ENCODE results near the gene WDR45B. TPM values are rescaled to one million over a fixed set of nuclear protein-coding genes. Genes with fewer than 3 reads are reported as not detected.

Gene WDR45B
- total and polyA plus RNA-seq, 2 experiments from 2014 or later: 83.2 to 99.5 TPM

- Histone ChIP-seq H3K4me3 (no peak overlapping the region), H3K9me3 (ENCODE audit: low read depth) (no peaks in the 10 kb centered on the region), H3K27ac (no peak overlapping the region), H3K27me3 (no peaks in the 10 kb centered on the region), H3K4me1 (ENCODE audit: low read depth) (peaks cover 18% of the 10 kb centered on the region), H3K36me3 (peaks cover 17% of the 10 kb centered on the region)
- DNase-seq (ENCODE audit: low read depth in 1 of 2, low spot score in 1 of 2): no peak
- TF ChIP-seq, protein P1, sequence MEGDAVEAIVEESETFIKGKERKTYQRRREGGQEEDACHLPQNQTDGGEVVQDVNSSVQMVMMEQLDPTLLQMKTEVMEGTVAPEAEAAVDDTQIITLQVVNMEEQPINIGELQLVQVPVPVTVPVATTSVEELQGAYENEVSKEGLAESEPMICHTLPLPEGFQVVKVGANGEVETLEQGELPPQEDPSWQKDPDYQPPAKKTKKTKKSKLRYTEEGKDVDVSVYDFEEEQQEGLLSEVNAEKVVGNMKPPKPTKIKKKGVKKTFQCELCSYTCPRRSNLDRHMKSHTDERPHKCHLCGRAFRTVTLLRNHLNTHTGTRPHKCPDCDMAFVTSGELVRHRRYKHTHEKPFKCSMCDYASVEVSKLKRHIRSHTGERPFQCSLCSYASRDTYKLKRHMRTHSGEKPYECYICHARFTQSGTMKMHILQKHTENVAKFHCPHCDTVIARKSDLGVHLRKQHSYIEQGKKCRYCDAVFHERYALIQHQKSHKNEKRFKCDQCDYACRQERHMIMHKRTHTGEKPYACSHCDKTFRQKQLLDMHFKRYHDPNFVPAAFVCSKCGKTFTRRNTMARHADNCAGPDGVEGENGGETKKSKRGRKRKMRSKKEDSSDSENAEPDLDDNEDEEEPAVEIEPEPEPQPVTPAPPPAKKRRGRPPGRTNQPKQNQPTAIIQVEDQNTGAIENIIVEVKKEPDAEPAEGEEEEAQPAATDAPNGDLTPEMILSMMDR (IDR thresholded peaks at IDR 0.05; ENCODE audit: low read depth, low read length): no peak
These were observed 51.9 kb downstream of the WDR45B start for GRCh38 chr17:82596296-82596695.

- H3K4me1 ChIP-seq (ENCODE audit: low read depth): peaks cover 18% of the 10 kb centered on the region
- DNase-seq (ENCODE audit: low read depth in 1 of 2, low spot score in 1 of 2): no peak
- TF ChIP-seq, protein P1 (IDR thresholded peaks at IDR 0.05; ENCODE audit: low read depth, low read length): no peak
- H3K4me3 ChIP-seq: no peak overlapping the region
- H3K9me3 ChIP-seq (ENCODE audit: low read depth): no peaks in the 10 kb centered on the region
- H3K27ac ChIP-seq: no peak overlapping the region
- H3K27me3 ChIP-seq: no peaks in the 10 kb centered on the region
- H3K36me3 ChIP-seq: peaks cover 17% of the 10 kb centered on the region
These were observed 52.4 kb downstream of the WDR45B start for GRCh38 chr17:82595893-82596292.

DNA sequence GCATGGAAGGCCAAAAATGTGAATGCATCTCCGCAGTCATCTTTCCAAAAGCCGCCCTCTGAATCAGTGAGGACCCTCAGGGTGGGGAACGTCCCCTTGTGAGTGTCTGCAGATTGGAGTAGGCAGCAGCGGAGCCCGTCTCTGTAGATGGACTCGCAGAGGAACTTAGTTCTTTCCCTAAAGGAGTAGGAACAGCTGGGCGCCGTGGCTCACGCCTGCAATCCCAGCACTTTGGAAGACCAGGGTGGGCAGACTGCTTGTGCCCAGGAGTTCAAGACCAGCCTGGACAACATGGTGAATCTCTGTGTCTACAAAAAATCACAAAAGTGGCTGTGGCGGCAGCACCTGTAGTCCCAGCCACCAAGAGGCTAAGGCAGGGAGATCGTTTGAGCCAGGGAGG is 53.7 kb downstream of the WDR45B start:
- DNase-seq (ENCODE audit: low read depth in 1 of 2, low spot score in 1 of 2): no peak
- Histone ChIP-seq H3K27ac (no peak overlapping the region), H3K27me3 (no peaks in the 10 kb centered on the region), H3K9me3 (ENCODE audit: low read depth) (no peaks in the 10 kb centered on the region), H3K4me1 (ENCODE audit: low read depth) (peaks cover 18% of the 10 kb centered on the region), H3K36me3 (peaks cover 14% of the 10 kb centered on the region), H3K4me3 (no peak overlapping the region)
- TF ChIP-seq, protein P1 (IDR thresholded peaks at IDR 0.05; ENCODE audit: low read depth, low read length): no peak

DNA sequence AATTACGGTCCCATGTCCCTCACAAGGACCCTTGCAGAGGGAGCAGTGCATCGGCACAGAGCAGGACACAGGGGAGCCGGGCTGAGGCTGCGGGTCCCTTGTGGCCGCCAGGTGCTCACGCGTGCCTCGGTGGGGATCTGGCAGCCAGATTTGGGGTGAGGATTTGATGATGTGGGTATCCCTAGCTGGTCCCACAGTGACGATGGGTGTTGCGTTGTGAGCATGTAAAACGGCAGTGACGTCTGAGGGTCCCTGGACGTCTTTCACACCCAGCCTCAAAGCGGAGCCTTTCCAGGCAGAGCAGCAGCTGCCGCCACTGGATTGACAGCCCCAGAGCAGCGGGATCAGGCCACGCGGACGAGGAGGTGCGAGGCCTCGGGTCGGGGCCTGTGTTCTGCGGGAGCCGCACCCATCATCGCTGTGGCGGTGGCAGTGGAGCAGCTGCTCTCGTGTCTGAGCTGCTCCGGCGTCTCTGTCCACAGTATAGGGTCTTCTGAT is 54.6 kb downstream of the WDR45B start:
- peak in 1 of 2 donors; percentile 14 for DNase-seq (ENCODE audit: low read depth in 1 of 2, low spot score in 1 of 2)
- TF ChIP-seq, protein P1 (IDR thresholded peaks at IDR 0.05; ENCODE audit: low read depth, low read length): no peak
- Histone ChIP-seq H3K27ac (peak overlapping the region; percentile 82), H3K36me3 (peaks cover 14% of the 10 kb centered on the region), H3K4me3 (no peak overlapping the region), H3K4me1 (ENCODE audit: low read depth) (peaks cover 18% of the 10 kb centered on the region), H3K9me3 (ENCODE audit: low read depth) (no peaks in the 10 kb centered on the region), H3K27me3 (no peaks in the 10 kb centered on the region)

- H3K27ac ChIP-seq: peak overlapping the region; percentile 82
- H3K27me3 ChIP-seq: no peaks in the 10 kb centered on the region
- no peak overlapping the region for H3K4me3 ChIP-seq
- TF ChIP-seq, protein P1 (IDR thresholded peaks at IDR 0.05; ENCODE audit: low read depth, low read length): no peak
- H3K36me3 ChIP-seq: peaks cover 14% of the 10 kb centered on the region
- no peaks in the 10 kb centered on the region for H3K9me3 ChIP-seq (ENCODE audit: low read depth)
- peaks cover 18% of the 10 kb centered on the region for H3K4me1 ChIP-seq (ENCODE audit: low read depth)
- peak; percentile 65 to 84 for DNase-seq (ENCODE audit: low read depth in 1 of 2, low spot score in 1 of 2)
These were observed 55.3 kb downstream of the WDR45B start for GRCh38 chr17:82592767-82593589.
